ENCODE measurements around the gene ITGAE.

ITGAE gene

GRCh38 chr17:3685174-3685573 is 115.8 kb downstream of the ITGAE start:
- Histone ChIP-seq H3K9me3 (ENCODE audit: control insufficient read depth, insufficient read depth, low read depth, low read length) (no peaks in the 10 kb centered on the region), H3K4me3 (ENCODE audit: low read depth, low read length) (no peak overlapping the region), H3K4me1 (ENCODE audit: control insufficient read depth, insufficient read depth, low read length) (no peaks in the 10 kb centered on the region), H3K36me3 (ENCODE audit: control insufficient read depth in 2 of 2, insufficient read depth in 1 of 2, low read length in 2 of 2) (no peaks in the 10 kb centered on the region), H3K27ac (ENCODE audit: extremely low read depth, low read depth, low read length) (no peak overlapping the region)
- CTCF ChIA-PET, result no interaction called here
- no peak for TF ChIP-seq ZNF704 (tag by site-specific recombination; IDR thresholded peaks at IDR 0.05)
- no peak for TF ChIP-seq ZNF121 (tag by site-specific recombination; IDR thresholded peaks at IDR 0.05)
- TF ChIP-seq ZNF600 (tag by site-specific recombination; IDR thresholded peaks at IDR 0.05), result peak; percentile 43; the same call in 1 of the 2 replicates
- POLR2A ChIA-PET, result no interaction called here

GRCh38 chr17:3683054-3683511 is 117.9 kb downstream of the ITGAE start:
- Histone ChIP-seq H3K9me3 (ENCODE audit: control insufficient read depth, insufficient read depth, low read depth, low read length) (no peaks in the 10 kb centered on the region), H3K4me1 (ENCODE audit: control insufficient read depth, insufficient read depth, low read length) (no peaks in the 10 kb centered on the region), H3K36me3 (ENCODE audit: control insufficient read depth in 2 of 2, insufficient read depth in 1 of 2, low read length in 2 of 2) (no peaks in the 10 kb centered on the region), H3K27ac (ENCODE audit: extremely low read depth, low read depth, low read length) (no peak overlapping the region), H3K4me3 (ENCODE audit: low read depth, low read length) (no peak overlapping the region)
- ChIA-PET POLR2A (interaction anchor here (0.6 kb wide), 1 partner anchor 41 kb away, joined by 3 read pairs; the partner anchor contains the start of gene HASPIN), CTCF (interaction anchor here (0.5 to 1.8 kb wide), 26 partner anchors 8 to 1013 kb away, joined by 3 to 19 read pairs (median 4); partner anchors contain the start of genes CTNS, HASPIN, P2RX5 and SHPK)
- TF ChIP-seq SP7 (tag by site-specific recombination; IDR thresholded peaks at IDR 0.05), result 0 out of 2 replicates have a peak, but pooled peaks have one; percentile 31
- TF ChIP-seq KLF17 (tag by site-specific recombination; IDR thresholded peaks at IDR 0.05), result 0 out of 2 replicates have a peak, but pooled peaks have one; percentile 16
- no peak for TF ChIP-seq KLF7 (tag by site-specific recombination; IDR thresholded peaks at IDR 0.05; ENCODE audit: borderline replicate concordance)
- TF ChIP-seq GLIS2 (tag by site-specific recombination; IDR thresholded peaks at IDR 0.05), result no peak
- peak; percentile 18; the same call in 1 of the 2 replicates for TF ChIP-seq ZNF391 (tag by site-specific recombination; IDR thresholded peaks at IDR 0.05; ENCODE audit: borderline replicate concordance, low read depth)
- 0 out of 2 replicates have a peak, but pooled peaks have one; percentile 23 for TF ChIP-seq ZBTB48 (tag by site-specific recombination; IDR thresholded peaks at IDR 0.05)
- TF ChIP-seq ZNF571 (tag by site-specific recombination; IDR thresholded peaks at IDR 0.05), result no peak
- no peak for TF ChIP-seq ZSCAN5A (tag by site-specific recombination; IDR thresholded peaks at IDR 0.05)
- no peak for TF ChIP-seq ZFP3 (tag by site-specific recombination; IDR thresholded peaks at IDR 0.05; ENCODE audit: low read depth)
- peak; percentile 81 for TF ChIP-seq ZBTB8A (tag by site-specific recombination; IDR thresholded peaks at IDR 0.05)
- peak; percentile 71 for TF ChIP-seq ZNF223 (tag by site-specific recombination; IDR thresholded peaks at IDR 0.05)
- TF ChIP-seq ZNF140 (tag by site-specific recombination; IDR thresholded peaks at IDR 0.05), result no peak
- peak; percentile 88 for TF ChIP-seq CTCF (tag by site-specific recombination; IDR thresholded peaks at IDR 0.05)
- 0 out of 2 replicates have a peak, but pooled peaks have one; percentile 23 for TF ChIP-seq ZFHX2 (tag by site-specific recombination; conservative IDR thresholded peaks at IDR 0.05)
- no peak for TF ChIP-seq MZF1 (tag by site-specific recombination; IDR thresholded peaks at IDR 0.05; ENCODE audit: borderline replicate concordance)
- TF ChIP-seq ZNF580 (tag by site-specific recombination; IDR thresholded peaks at IDR 0.05), result peak; percentile 58; the same call in 1 of the 2 replicates
- TF ChIP-seq ZFP37 (tag by site-specific recombination; IDR thresholded peaks at IDR 0.05), result no peak
- TF ChIP-seq ZNF654 (tag by site-specific recombination; IDR thresholded peaks at IDR 0.05; ENCODE audit: low read depth), result peak; percentile 76
- no peak for TF ChIP-seq ZXDB (tag by site-specific recombination; IDR thresholded peaks at IDR 0.05)
- TF ChIP-seq PATZ1 (tag by site-specific recombination; IDR thresholded peaks at IDR 0.05), result peak; percentile 38; the same call in 1 of the 2 replicates
- peak; percentile 69; the same call in 1 of the 2 replicates for TF ChIP-seq ZNF2 (tag by site-specific recombination; IDR thresholded peaks at IDR 0.05)
- no peak for TF ChIP-seq SP3 (tag by site-specific recombination; IDR thresholded peaks at IDR 0.05)
- no peak for TF ChIP-seq PRDM6 (tag by site-specific recombination; IDR thresholded peaks at IDR 0.05)

Measured in HEK293 (cell line).